Kidney tubule cell (primary cell): ENCODE results near the gene LDLRAD4.

Experiments used
- DNase-seq: peaks from one replicate; pipeline ENCODE4 v3.0.0-alpha.2; 2018; ENCODE audit warnings: low spot score

Gene LDLRAD4

GRCh38 chr18:13229001-13229671 lies 10.6 kb downstream of the LDLRAD4 start:
- no peak for DNase-seq

DNA sequence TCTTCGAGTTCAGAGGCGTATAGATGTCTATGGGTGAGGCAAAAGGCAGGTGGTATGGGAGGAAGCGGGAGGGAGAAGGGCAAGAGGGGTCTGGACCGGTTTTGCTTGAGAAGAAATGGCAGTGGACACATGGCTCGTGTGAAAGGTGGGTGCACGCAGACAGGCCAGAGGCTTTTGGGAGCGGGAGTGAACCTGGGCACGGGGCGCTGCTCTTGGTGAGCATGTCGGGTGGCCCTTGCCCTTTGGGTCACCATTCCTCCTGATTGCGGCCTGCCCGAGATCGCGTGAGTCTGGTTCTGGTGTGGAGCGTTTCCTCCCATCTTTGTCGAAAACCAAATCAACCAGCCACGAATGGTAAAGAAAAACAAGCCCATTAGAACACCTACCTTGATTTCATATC lies 12.6 kb downstream of the LDLRAD4 start:
- DNase-seq: no peak

- no peak for DNase-seq
These were observed 13.7 kb downstream of the LDLRAD4 start for GRCh38 chr18:13232086-13232917.

DNA sequence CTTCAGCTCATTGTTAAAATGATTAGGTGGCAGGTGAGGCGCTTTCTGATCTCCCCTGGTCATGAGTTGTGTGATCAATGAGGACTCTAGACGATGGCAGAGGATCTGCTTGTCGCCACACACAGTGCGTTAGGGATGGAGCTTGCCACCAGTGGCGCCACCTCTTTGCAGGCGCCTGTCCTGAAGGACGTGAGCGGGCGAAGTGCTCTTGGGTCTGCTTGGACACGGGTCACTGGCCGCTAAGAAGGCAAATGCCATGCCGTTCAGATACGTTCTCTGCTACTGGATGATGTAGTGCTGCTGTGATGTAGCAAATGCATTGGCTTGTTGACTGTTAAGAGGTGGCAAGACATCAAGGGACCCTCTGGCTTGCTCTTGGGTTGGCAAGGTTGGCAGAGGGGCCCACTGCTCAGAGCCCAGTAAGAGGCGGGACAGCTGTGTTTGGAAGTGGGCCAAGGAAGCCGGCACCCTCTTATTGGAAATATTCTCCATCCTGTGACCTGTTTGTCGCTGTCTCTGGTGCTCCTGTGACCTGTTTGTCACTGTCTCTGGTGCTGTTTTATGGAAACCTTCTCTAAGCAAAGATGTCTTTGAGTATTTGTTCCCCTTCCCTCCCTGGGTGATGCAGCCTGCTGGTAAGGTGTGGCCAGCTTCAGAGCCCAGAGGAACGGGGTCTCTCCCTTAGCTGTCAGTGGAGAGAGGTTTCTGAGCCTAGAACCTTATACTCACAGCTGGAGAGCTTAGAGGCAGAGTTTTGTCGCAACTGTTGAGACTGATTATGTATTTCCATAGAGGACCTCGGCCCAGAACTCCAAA lies 14.6 kb downstream of the LDLRAD4 start:
- no peak for DNase-seq

GRCh38 chr18:13233787-13234783 lies 15.5 kb downstream of the LDLRAD4 start:
- DNase-seq: no peak

- peak; percentile 29 for DNase-seq
These were observed 16.9 kb downstream of the LDLRAD4 start for GRCh38 chr18:13235421-13235831.

GRCh38 chr18:13235981-13236380 lies 17.4 kb downstream of the LDLRAD4 start:
- DNase-seq: no peak

DNA sequence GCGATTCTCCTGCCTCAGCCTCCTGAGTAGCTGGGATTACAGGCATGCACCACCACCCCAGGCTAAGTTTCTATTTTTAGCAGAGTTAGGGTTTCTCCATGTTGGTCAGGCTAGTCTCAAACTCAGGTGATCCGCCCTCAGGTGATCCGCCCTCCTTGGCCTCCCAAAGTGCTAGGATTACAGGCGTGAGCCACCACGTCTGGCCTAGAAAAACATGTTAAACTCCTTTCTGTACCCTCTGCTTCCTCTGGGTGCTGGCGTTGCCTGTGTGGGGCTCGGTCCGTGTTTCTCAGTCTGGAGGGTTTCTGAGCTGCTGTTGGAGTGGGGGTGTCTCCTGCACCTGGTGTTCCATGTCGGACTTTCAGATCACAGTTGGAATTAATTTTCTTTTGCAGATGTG lies 17.9 kb downstream of the LDLRAD4 start:
- DNase-seq: no peak

DNA sequence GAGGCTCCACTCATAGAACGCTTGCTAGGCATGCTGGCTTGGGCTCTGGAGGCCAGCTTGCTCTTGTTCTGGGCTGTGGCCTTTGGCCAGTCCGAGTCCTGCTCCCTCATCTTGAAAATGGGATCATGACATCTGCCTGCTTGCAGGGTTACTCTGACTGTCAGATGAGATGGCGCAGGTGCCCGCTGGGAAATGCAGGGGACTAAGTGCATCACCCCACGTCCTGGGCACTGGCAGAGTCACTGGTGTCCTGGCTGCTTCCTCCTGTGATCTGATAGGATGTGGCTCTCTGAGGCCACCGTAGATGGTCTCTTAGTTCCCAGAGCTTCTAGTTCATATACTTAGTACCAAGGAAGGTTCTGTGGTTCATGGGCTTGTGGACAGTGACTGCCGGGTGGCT lies 18.5 kb downstream of the LDLRAD4 start:
- DNase-seq: no peak

- DNase-seq: no peak
These were observed 19.1 kb downstream of the LDLRAD4 start for GRCh38 chr18:13237641-13238040.

- no peak for DNase-seq
These were observed 20.8 kb downstream of the LDLRAD4 start for GRCh38 chr18:13239171-13239956.

DNA sequence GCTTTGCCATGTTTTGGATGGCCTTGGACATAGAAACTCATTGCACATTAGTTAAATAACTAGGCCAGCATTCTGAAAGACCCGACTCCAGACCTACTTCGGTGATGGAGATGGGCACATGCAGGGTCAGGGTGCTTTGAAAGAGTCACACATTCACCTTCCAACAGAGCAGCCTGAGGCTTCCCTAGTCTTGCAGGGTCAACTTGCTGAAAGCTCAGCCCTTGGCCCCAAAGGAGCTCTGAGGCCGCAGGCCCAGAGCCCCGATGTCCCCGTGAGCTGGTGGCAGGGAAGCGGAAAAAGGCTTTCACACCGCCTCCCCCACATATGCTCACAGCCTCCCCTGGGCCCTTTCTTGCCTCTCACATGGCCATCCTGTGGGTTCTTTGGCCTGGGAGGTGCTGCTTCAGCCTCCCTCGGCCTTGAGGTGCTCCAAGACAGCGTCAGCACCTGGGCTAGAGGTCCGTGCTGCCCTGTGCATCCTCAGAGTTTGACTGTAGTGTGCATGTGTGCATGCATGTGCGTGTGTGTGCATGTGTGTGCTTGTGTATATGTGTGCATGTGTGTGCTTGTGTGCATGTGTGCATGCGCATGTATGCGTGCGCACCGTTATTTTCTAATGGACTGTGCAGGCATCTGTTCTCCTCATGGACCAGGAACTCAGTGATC lies 21.6 kb downstream of the LDLRAD4 start:
- no peak for DNase-seq

DNA sequence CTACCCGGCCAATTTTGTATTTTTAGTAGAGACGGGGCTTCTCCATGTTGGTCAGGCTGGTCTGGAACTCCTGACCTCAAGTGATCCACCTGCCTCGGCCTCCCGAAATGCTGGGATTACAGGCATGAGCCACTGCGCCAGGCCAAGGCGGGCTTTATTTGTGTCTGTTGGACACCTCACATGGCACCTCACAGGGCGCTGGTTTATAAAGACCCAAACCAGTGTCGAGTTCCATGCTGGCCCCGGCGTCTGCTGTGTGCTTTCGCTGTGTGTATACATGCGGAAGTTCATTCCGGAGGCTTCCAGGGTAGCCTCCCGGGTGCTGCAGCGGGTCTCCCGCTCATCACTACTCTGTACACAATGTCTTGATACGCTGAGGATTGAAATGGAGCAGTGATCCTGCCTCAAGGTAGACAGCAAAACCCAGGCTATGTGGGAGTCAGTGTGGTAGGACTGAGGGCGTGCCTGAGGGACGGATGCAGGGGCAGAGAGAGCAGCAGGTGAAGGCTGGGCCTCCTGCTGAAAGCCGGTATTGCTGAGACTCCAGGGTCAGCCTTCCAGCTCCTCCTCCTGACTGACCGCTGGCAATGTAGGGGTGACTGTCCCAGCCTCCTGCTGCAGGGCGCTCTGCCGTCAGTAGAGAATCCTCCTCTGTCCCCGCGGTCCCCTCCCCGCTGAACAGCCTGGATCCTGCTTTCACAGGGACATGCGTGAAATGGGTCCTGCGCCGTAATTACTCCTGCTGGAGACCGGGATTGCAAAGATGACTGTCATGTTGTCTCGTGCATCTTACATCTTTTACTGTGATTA lies 22.7 kb downstream of the LDLRAD4 start:
- DNase-seq: no peak

DNA sequence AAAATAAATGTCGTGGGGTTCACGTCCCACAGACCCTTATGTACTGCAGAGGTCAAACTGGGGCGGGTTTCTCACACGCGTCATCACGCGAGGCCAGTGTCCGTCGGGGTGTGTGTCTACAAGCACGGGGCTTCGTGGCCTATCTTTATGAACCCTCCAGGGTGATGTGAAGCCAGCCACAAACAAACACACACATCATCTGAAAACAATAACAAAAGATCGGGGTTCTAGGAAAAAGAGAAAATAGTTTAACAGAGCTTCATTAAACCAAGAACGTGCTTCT lies 23.3 kb downstream of the LDLRAD4 start:
- no peak for DNase-seq

GRCh38 chr18:13242797-13243196 lies 24.2 kb downstream of the LDLRAD4 start:
- no peak for DNase-seq

DNA sequence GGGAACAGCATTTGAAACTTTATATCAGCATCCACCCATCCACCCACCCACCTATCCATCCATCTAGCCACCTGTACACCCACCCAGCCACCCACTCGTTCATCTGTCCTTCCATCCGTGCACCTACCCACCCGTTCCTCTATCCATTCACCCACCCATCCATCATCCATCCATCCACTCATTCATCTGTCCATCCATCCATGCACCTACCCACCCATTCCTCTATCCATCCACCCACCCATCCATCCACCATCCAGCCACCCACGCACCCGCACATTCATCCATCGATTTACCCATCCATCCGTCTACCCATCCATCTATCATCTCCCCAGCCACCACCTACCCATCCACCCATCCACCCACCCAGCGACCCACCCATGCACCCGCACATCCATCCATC lies 24.8 kb downstream of the LDLRAD4 start:
- no peak for DNase-seq

- DNase-seq: no peak
These were observed 25.6 kb downstream of the LDLRAD4 start for GRCh38 chr18:13244135-13244534.

GRCh38 chr18:13245481-13246000 lies 27.0 kb downstream of the LDLRAD4 start:
- no peak for DNase-seq

- DNase-seq: no peak
These were observed 27.6 kb downstream of the LDLRAD4 start for GRCh38 chr18:13246121-13246520.
